ENCODE measurements around the gene BRD3OS. TPM values are rescaled to one million over a fixed set of nuclear protein-coding genes. Genes with fewer than 3 reads are reported as not detected.
"Not testable (repeated sequence)": the region's sequence is repeated elsewhere in the genome, so short reads cannot be mapped to it uniquely, and the experiment has no call there.

Gene BRD3OS
- total RNA-seq, 1 donor from 2014 or later = 13.7 TPM

GRCh38 chr9:133986774-133987445 is 38.4 kb upstream of the BRD3OS start:
- Mint-ChIP-seq H3K4me3 (ENCODE audit: unreplicated experiment) (no peak overlapping the region), H3K9me3 (ENCODE audit: low read depth) (no peaks in the 10 kb centered on the region), H3K27ac (ENCODE audit: unreplicated experiment) (peak overlapping the region; percentile 22), H3K4me1 (ENCODE audit: low read depth) (peaks cover 20% of the 10 kb centered on the region), H3K27me3 (ENCODE audit: low read depth) (no peaks in the 10 kb centered on the region), H3K36me3 (ENCODE audit: low read depth) (no peaks in the 10 kb centered on the region)
- peak; percentile 50 for DNase-seq (ENCODE audit: low spot score)
- no peak for TF ChIP-seq CTCF (IDR thresholded peaks at IDR 0.05)

GRCh38 chr9:133987446-133987788 is 37.9 kb upstream of the BRD3OS start:
- Mint-ChIP-seq H3K4me1 (ENCODE audit: low read depth) (peaks cover 20% of the 10 kb centered on the region), H3K27ac (ENCODE audit: unreplicated experiment) (no peak overlapping the region), H3K9me3 (ENCODE audit: low read depth) (no peaks in the 10 kb centered on the region), H3K36me3 (ENCODE audit: low read depth) (no peaks in the 10 kb centered on the region), H3K4me3 (ENCODE audit: unreplicated experiment) (no peak overlapping the region), H3K27me3 (ENCODE audit: low read depth) (no peaks in the 10 kb centered on the region)
- TF ChIP-seq CTCF (IDR thresholded peaks at IDR 0.05) = no peak
- peak; percentile 73 for DNase-seq (ENCODE audit: low spot score)

GRCh38 chr9:133987946-133988665 is 37.2 kb upstream of the BRD3OS start:
- H3K4me3 Mint-ChIP-seq (ENCODE audit: unreplicated experiment) = no peak overlapping the region
- DNase-seq (ENCODE audit: low spot score) = peak; percentile 41
- TF ChIP-seq CTCF (IDR thresholded peaks at IDR 0.05) = no peak
- no peaks in the 10 kb centered on the region for H3K36me3 Mint-ChIP-seq (ENCODE audit: low read depth)
- no peak overlapping the region for H3K27ac Mint-ChIP-seq (ENCODE audit: unreplicated experiment)
- H3K27me3 Mint-ChIP-seq (ENCODE audit: low read depth) = no peaks in the 10 kb centered on the region
- H3K9me3 Mint-ChIP-seq (ENCODE audit: low read depth) = no peaks in the 10 kb centered on the region
- peaks cover 20% of the 10 kb centered on the region for H3K4me1 Mint-ChIP-seq (ENCODE audit: low read depth)

- peak; percentile 35 for DNase-seq (ENCODE audit: low spot score)
- H3K4me1 Mint-ChIP-seq (ENCODE audit: low read depth) = peaks cover 24% of the 10 kb centered on the region
- not testable (repeated sequence) for H3K36me3 Mint-ChIP-seq (ENCODE audit: low read depth); H3K9me3 Mint-ChIP-seq (ENCODE audit: low read depth); H3K4me3 Mint-ChIP-seq (ENCODE audit: unreplicated experiment); H3K27me3 Mint-ChIP-seq (ENCODE audit: low read depth); H3K27ac Mint-ChIP-seq (ENCODE audit: unreplicated experiment)
Observed at GRCh38 chr9:133988771-133989170, 36.5 kb upstream of the BRD3OS start.

- peak; percentile 77 for DNase-seq (ENCODE audit: low spot score)
- Mint-ChIP-seq H3K27me3 (ENCODE audit: low read depth) (no peaks in the 10 kb centered on the region), H3K4me1 (ENCODE audit: low read depth) (peaks cover 30% of the 10 kb centered on the region), H3K27ac (ENCODE audit: unreplicated experiment) (no peak overlapping the region), H3K9me3 (ENCODE audit: low read depth) (no peaks in the 10 kb centered on the region), H3K36me3 (ENCODE audit: low read depth) (no peaks in the 10 kb centered on the region), H3K4me3 (ENCODE audit: unreplicated experiment) (peak overlapping the region; percentile 87)
- no peak for TF ChIP-seq CTCF (IDR thresholded peaks at IDR 0.05)
Observed at GRCh38 chr9:133989625-133990365, 35.5 kb upstream of the BRD3OS start.
